DND-41 (cell line): ENCODE data around the gene GSTA5.

Experiments used
- EZH2 ChIP-seq: IDR thresholded peaks from 3 replicates; pipeline ENCODE4 v1.6.1; 2012; ENCODE audit warnings: borderline replicate concordance, low read depth, mild to moderate bottlenecking, moderate library complexity, low read length, inconsistent platforms; ENCODE audit not compliant: severe bottlenecking
- TF ChIP-seq, protein P1 (sequence below): IDR thresholded peaks from 2 replicates; pipeline ENCODE4 v1.5.1; 2012; ENCODE audit warnings: borderline replicate concordance, low read length, moderate library complexity, mild to moderate bottlenecking; ENCODE audit not compliant: poor library complexity, severe bottlenecking; ENCODE audit errors: extremely low read depth

DNA sequence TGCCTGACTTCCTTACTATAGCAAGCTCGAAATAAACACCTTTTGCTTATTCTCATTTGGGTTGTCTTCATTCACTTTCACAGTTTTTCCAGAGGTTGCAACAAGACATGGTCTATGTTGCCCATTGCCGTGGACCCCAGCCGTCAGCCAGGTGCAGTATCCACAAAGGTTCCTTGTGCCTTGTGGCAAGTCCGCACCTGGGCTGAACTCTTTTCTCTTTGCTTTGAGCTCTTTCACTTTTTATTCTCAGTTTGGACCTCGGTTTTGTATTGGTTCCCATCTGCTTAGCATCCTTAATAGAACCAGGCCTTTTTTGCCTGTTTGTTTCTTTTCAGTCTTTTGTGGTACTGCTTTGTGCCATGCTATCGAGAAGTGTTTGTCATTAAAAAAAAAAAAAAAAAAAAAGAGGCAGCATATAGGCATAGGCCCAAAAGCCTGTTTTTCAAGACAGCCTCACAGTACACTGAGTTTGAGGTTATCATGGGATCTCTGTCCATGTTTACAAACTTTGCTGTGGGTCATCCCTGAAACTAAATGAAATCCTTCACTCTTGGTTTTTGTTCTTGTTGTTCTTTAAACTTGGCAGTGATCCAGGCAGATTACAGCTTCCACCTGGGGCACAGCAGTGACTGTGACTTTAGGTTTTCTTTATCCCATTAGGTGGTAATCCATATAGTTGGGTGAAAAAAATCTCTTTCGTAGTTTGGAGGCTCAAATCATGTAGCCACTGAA is 35.6 kb upstream of the GSTA5 start:
- TF ChIP-seq, protein P1, sequence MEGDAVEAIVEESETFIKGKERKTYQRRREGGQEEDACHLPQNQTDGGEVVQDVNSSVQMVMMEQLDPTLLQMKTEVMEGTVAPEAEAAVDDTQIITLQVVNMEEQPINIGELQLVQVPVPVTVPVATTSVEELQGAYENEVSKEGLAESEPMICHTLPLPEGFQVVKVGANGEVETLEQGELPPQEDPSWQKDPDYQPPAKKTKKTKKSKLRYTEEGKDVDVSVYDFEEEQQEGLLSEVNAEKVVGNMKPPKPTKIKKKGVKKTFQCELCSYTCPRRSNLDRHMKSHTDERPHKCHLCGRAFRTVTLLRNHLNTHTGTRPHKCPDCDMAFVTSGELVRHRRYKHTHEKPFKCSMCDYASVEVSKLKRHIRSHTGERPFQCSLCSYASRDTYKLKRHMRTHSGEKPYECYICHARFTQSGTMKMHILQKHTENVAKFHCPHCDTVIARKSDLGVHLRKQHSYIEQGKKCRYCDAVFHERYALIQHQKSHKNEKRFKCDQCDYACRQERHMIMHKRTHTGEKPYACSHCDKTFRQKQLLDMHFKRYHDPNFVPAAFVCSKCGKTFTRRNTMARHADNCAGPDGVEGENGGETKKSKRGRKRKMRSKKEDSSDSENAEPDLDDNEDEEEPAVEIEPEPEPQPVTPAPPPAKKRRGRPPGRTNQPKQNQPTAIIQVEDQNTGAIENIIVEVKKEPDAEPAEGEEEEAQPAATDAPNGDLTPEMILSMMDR: no peak
- no peak for TF ChIP-seq EZH2
